Measurements from ENCODE around the gene AFAP1L1.

- TF ChIP-seq CTCF (IDR thresholded peaks at IDR 0.05; ENCODE audit: low read depth, low read length, missing input control) (no peak), GABPA (IDR thresholded peaks at IDR 0.05 in 1 of 2, conservative IDR thresholded peaks at IDR 0.05 in 1 of 2) (no peak), REST (IDR thresholded peaks at IDR 0.05) (no peak), HNF4A (conservative IDR thresholded peaks at IDR 0.05) (no peak), HNF4G (IDR thresholded peaks at IDR 0.05) (no peak), RAD21 (IDR thresholded peaks at IDR 0.05) (no peak), TAF1 (conservative IDR thresholded peaks at IDR 0.05) (no peak), FOXA2 (IDR thresholded peaks at IDR 0.05) (no peak), EGR1 (IDR thresholded peaks at IDR 0.05; ENCODE audit: low read depth in 2 of 2) (no peak)
- TF ChIP-seq, protein P1, sequence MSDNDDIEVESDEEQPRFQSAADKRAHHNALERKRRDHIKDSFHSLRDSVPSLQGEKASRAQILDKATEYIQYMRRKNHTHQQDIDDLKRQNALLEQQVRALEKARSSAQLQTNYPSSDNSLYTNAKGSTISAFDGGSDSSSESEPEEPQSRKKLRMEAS (IDR thresholded peaks at IDR 0.05), result no peak
These were observed 96.5 kb downstream of the AFAP1L1 start for GRCh38 chr5:149367972-149368645.

Measured in liver (tissue), 3 donors.